HEK293 (cell line): ENCODE measurements around the gene LYZ.

ENCODE experiments used
- WT1 ChIP-seq: fragments of 450-650 bp; formaldehyde crosslinking; IDR thresholded peaks from 2 replicates; pipeline ENCODE4 v1.5.1; 2016; ENCODE audit warnings: missing biosample characterization, missing genetic modification characterization
- ZNF19 ChIP-seq: fragments of 450-650 bp; formaldehyde crosslinking; IDR thresholded peaks from 2 replicates; pipeline ENCODE4; 2016; ENCODE audit warnings: missing biosample characterization, missing genetic modification characterization, low read depth
- ZNF202 ChIP-seq: fragments of 450-650 bp; formaldehyde crosslinking; IDR thresholded peaks from 2 replicates; pipeline ENCODE4 v1.5.1; 2016; ENCODE audit warnings: missing biosample characterization, missing genetic modification characterization, borderline replicate concordance
- ZNF274 ChIP-seq, 2 experiments: fragments of 200-500 bp in 1 of 2; fragments of 450-650 bp in 1 of 2; sonication (Bioruptor generic) in 1 of 2; formaldehyde crosslinking in 1 of 2; IDR thresholded peaks; 2 replicates each; pipeline versions ENCODE4 v1.5.1 to v1.6.1; 2014 to 2016; ENCODE audit warnings: borderline replicate concordance in 1 of 2, inconsistent platforms in 1 of 2, low read length in 1 of 2, missing biosample characterization in 1 of 2, missing genetic modification characterization in 1 of 2
- ZNF514 ChIP-seq: fragments of 450-650 bp; formaldehyde crosslinking; IDR thresholded peaks from 2 replicates; pipeline ENCODE4 v1.5.1; 2016; ENCODE audit warnings: missing biosample characterization, missing genetic modification characterization
- ZNF610 ChIP-seq: fragments of 450-650 bp; formaldehyde crosslinking; IDR thresholded peaks from 2 replicates; pipeline ENCODE4 v1.5.1; 2016; ENCODE audit warnings: missing biosample characterization, missing genetic modification characterization, borderline replicate concordance
- TF ChIP-seq, protein P1 (sequence below): fragments of 450-650 bp; formaldehyde crosslinking; IDR thresholded peaks from 2 replicates; pipeline ENCODE4 v1.5.1; 2016; ENCODE audit warnings: missing biosample characterization, missing genetic modification characterization

DNA sequence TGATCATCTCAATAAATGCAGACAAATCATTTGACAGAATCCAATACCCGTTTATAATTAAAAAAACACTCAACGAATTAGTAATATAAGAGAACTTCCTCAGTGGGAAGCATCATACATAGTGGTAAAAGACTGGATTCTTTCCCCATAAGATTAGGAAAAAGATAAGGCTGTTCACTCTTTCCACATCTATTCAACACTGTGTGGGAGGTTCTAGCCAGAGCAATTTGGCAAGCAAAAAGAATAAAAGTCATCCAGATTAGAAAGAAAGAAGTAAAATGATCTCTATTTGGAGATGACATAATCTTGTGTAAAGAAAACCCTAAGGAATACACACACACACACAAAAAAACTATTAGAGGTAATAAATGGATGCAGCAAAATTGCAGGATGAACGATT is 49.8 kb downstream of the LYZ start:
- no peak for TF ChIP-seq ZNF202 (tag by site-specific recombination)
- no peak for TF ChIP-seq ZNF19 (tag by site-specific recombination)
- TF ChIP-seq ZNF514 (tag by site-specific recombination) = no peak
- TF ChIP-seq, protein P1, sequence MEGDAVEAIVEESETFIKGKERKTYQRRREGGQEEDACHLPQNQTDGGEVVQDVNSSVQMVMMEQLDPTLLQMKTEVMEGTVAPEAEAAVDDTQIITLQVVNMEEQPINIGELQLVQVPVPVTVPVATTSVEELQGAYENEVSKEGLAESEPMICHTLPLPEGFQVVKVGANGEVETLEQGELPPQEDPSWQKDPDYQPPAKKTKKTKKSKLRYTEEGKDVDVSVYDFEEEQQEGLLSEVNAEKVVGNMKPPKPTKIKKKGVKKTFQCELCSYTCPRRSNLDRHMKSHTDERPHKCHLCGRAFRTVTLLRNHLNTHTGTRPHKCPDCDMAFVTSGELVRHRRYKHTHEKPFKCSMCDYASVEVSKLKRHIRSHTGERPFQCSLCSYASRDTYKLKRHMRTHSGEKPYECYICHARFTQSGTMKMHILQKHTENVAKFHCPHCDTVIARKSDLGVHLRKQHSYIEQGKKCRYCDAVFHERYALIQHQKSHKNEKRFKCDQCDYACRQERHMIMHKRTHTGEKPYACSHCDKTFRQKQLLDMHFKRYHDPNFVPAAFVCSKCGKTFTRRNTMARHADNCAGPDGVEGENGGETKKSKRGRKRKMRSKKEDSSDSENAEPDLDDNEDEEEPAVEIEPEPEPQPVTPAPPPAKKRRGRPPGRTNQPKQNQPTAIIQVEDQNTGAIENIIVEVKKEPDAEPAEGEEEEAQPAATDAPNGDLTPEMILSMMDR = no peak
- TF ChIP-seq WT1 (tag by site-specific recombination) = no peak
- TF ChIP-seq ZNF610 = no peak
- TF ChIP-seq ZNF274 (IDR thresholded peaks at IDR 0.05; ENCODE audit: low read length) = no peak
- TF ChIP-seq ZNF274 (tag by site-specific recombination; IDR thresholded peaks at IDR 0.05; ENCODE audit: borderline replicate concordance) = no peak
